SK-N-SH treated with all-trans-retinoic acid at 6 μM for 48 hours (cell line): ENCODE data around the gene MYO7A.

Experiments
- ATAC-seq: fragments of 200-7000 bp; cut with Tn5 transposase; 3 replicates; pipeline ENCODE4 v1.9.1; 2020; ENCODE audit warnings: mild to moderate bottlenecking, moderate library complexity
- ARNTL ChIP-seq: fragments of 450-650 bp; formaldehyde crosslinking; IDR thresholded peaks from 2 replicates; pipeline ENCODE4 v1.5.0; 2020; ENCODE audit warnings: low read depth, mild to moderate bottlenecking, moderate library complexity, borderline replicate concordance
- BACH2 ChIP-seq: fragments of 250-450 bp; sonication (Bioruptor Pico); IDR thresholded peaks from 2 replicates; pipeline ENCODE4 v1.9.0; 2021; ENCODE audit warnings: mild to moderate bottlenecking, borderline replicate concordance
- CSDC2 ChIP-seq: fragments of 250-450 bp; sonication (Bioruptor Pico); IDR thresholded peaks from 2 replicates; pipeline ENCODE4 v1.5.0; 2020; ENCODE audit warnings: mild to moderate bottlenecking, moderate library complexity
- ESRRG ChIP-seq: fragments of 250-450 bp; sonication (Bioruptor Pico); IDR thresholded peaks from 2 replicates; pipeline ENCODE4 v1.6.1; 2021; ENCODE audit warnings: mild to moderate bottlenecking
- ISL1 ChIP-seq: fragments of 250-450 bp; sonication (Bioruptor Pico); IDR thresholded peaks from 2 replicates; pipeline ENCODE4 v2.1.2; 2022; ENCODE audit warnings: mild to moderate bottlenecking, moderate library complexity
- OSR1 ChIP-seq: fragments of 250-450 bp; sonication (Bioruptor Pico); IDR thresholded peaks from 2 replicates; pipeline ENCODE4 v1.8.0; 2022; ENCODE audit warnings: moderate library complexity, mild to moderate bottlenecking, inconsistent platforms
- RARB ChIP-seq: fragments of 250-450 bp; sonication (Bioruptor Pico); IDR thresholded peaks from 2 replicates; pipeline ENCODE4 v1.8.0; 2021; ENCODE audit warnings: mild to moderate bottlenecking, moderate library complexity
- SNAI2 ChIP-seq: fragments of 250-450 bp; sonication (Bioruptor Pico); IDR thresholded peaks from 2 replicates; pipeline ENCODE4 v1.5.0; 2020; ENCODE audit warnings: mild to moderate bottlenecking, moderate library complexity
- TCF4 ChIP-seq: fragments of 250-450 bp; sonication (Bioruptor Pico); IDR thresholded peaks from 2 replicates; pipeline ENCODE4 v1.8.0; 2021; ENCODE audit warnings: mild to moderate bottlenecking, moderate library complexity, borderline replicate concordance
- TOX ChIP-seq: fragments of 250-450 bp; sonication (Bioruptor Pico); IDR thresholded peaks from 2 replicates; pipeline ENCODE4 v1.8.0; 2021; ENCODE audit warnings: mild to moderate bottlenecking, moderate library complexity, borderline replicate concordance
- ZC3H10 ChIP-seq: fragments of 250-450 bp; sonication (Bioruptor Pico); IDR thresholded peaks from 2 replicates; pipeline ENCODE4 v1.5.1; 2021; ENCODE audit warnings: mild to moderate bottlenecking, moderate library complexity
- ZFP3 ChIP-seq: fragments of 250-450 bp; sonication (Bioruptor Pico); IDR thresholded peaks from 2 replicates; pipeline ENCODE4 v1.5.0; 2020; ENCODE audit warnings: mild to moderate bottlenecking, moderate library complexity
- ZFP30 ChIP-seq: fragments of 450-650 bp; formaldehyde crosslinking; IDR thresholded peaks from 2 replicates; pipeline ENCODE4 v1.5.0; 2022; ENCODE audit warnings: mild to moderate bottlenecking, moderate library complexity
- ZNF565 ChIP-seq: fragments of 450-650 bp; formaldehyde crosslinking; conservative IDR thresholded peaks from 2 replicates; pipeline ENCODE4 v1.5.0; 2020; ENCODE audit warnings: low read depth, mild to moderate bottlenecking, moderate library complexity
- ZNF8 ChIP-seq: fragments of 450-650 bp; formaldehyde crosslinking; IDR thresholded peaks from 2 replicates; pipeline ENCODE4 v1.5.0; 2020; ENCODE audit warnings: mild to moderate bottlenecking, moderate library complexity
- TF ChIP-seq, protein P1 (sequence below): fragments of 250-450 bp; sonication (Bioruptor Pico); IDR thresholded peaks from 2 replicates; pipeline ENCODE4 v1.8.0; 2021; ENCODE audit warnings: low read depth, mild to moderate bottlenecking, moderate library complexity, borderline replicate concordance
- TF ChIP-seq, protein P2 (sequence below): fragments of 250-450 bp; sonication (Bioruptor Pico); IDR thresholded peaks from 2 replicates; pipeline ENCODE4 v1.5.0; 2020; ENCODE audit warnings: mild to moderate bottlenecking, moderate library complexity
- TF ChIP-seq, protein P3 (sequence below): fragments of 250-450 bp; sonication (Bioruptor Pico); IDR thresholded peaks from 2 replicates; pipeline ENCODE4 v1.5.1; 2021; ENCODE audit warnings: mild to moderate bottlenecking, moderate library complexity
- TF ChIP-seq, protein P4 (sequence below): fragments of 250-450 bp; sonication (Bioruptor Pico); IDR thresholded peaks from 2 replicates; pipeline ENCODE4 v1.5.1; 2020; ENCODE audit warnings: low read depth, mild to moderate bottlenecking, moderate library complexity

Gene MYO7A

DNA sequence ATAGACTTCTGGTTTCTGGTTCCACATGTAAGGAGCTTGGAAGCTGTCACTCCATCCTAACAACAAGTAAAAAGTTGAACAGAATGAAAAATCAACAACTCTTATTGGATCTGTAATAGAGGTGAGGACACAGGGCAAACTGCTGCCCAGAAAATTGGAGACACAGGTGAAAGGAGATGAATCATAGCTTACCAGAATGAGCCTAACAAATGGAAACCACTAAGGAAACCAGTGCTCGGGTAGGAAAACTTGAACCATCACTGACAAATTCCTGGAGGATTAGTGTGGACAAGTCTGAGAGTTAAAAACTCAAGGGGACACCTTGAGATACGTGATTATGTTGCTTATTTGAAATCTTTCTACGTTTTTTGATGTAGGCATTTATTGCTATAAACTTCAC lies 121.4 kb downstream of the MYO7A start (continued):
- TF ChIP-seq, protein P1, sequence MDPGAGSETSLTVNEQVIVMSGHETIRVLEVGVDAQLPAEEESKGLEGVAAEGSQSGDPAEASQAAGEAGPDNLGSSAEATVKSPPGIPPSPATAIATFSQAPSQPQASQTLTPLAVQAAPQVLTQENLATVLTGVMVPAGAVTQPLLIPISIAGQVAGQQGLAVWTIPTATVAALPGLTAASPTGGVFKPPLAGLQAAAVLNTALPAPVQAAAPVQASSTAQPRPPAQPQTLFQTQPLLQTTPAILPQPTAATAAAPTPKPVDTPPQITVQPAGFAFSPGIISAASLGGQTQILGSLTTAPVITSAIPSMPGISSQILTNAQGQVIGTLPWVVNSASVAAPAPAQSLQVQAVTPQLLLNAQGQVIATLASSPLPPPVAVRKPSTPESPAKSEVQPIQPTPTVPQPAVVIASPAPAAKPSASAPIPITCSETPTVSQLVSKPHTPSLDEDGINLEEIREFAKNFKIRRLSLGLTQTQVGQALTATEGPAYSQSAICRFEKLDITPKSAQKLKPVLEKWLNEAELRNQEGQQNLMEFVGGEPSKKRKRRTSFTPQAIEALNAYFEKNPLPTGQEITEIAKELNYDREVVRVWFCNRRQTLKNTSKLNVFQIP (CRISPR knock-in tag), result no peak

DNA sequence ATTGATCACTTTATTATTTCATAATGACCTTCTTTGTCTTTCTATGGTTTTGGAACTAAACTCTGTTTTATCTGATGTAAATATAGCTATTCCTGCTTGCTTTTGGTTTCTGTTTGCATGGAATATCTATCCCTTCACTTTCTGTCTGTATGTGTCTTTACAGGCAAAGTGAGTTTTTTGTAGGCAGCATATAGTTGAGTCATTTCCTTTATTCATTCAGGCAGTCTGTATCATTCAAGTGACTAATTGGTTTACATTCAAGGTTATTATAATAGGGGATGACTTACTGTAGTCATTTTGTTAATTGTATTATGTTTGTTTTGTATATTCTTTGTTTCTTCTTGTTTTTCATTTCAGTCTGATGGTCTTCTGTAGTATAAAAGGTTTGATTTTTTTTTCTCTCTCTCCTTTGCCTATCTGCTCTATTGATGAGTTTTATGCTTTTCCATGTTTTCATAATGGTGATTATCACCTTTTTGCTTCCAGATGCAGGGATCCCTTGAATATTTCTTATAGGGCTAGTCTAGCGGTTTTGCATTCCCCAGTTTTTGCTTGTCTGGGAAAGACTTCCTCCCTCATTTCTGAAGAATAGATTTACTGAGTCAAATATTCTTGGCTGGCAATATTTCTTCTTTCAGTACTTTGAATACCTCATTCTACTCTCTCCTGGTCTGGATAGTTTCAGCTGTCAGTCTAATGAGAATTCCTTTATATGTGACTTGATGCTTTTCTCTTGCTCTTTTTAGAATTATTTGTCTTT lies 123.0 kb downstream of the MYO7A start:
- ATAC-seq, result no peak
- TF ChIP-seq ISL1 (CRISPR knock-in tag) (no peak), TOX (CRISPR knock-in tag) (no peak), ARNTL (CRISPR knock-in tag) (no peak), RARB (CRISPR knock-in tag) (no peak), ESRRG (CRISPR knock-in tag) (no peak), CSDC2 (CRISPR knock-in tag) (no peak), BACH2 (CRISPR knock-in tag) (no peak), SNAI2 (CRISPR knock-in tag) (no peak), ZNF8 (no peak), ZNF565 (CRISPR knock-in tag) (no peak), ZFP3 (no peak), ZFP30 (CRISPR knock-in tag) (no peak), TCF4 (CRISPR knock-in tag) (no peak), OSR1 (no peak)
- TF ChIP-seq, protein P2, sequence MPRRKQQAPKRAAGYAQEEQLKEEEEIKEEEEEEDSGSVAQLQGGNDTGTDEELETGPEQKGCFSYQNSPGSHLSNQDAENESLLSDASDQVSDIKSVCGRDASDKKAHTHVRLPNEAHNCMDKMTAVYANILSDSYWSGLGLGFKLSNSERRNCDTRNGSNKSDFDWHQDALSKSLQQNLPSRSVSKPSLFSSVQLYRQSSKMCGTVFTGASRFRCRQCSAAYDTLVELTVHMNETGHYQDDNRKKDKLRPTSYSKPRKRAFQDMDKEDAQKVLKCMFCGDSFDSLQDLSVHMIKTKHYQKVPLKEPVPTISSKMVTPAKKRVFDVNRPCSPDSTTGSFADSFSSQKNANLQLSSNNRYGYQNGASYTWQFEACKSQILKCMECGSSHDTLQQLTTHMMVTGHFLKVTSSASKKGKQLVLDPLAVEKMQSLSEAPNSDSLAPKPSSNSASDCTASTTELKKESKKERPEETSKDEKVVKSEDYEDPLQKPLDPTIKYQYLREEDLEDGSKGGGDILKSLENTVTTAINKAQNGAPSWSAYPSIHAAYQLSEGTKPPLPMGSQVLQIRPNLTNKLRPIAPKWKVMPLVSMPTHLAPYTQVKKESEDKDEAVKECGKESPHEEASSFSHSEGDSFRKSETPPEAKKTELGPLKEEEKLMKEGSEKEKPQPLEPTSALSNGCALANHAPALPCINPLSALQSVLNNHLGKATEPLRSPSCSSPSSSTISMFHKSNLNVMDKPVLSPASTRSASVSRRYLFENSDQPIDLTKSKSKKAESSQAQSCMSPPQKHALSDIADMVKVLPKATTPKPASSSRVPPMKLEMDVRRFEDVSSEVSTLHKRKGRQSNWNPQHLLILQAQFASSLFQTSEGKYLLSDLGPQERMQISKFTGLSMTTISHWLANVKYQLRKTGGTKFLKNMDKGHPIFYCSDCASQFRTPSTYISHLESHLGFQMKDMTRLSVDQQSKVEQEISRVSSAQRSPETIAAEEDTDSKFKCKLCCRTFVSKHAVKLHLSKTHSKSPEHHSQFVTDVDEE (CRISPR knock-in tag), result no peak
- TF ChIP-seq, protein P3, sequence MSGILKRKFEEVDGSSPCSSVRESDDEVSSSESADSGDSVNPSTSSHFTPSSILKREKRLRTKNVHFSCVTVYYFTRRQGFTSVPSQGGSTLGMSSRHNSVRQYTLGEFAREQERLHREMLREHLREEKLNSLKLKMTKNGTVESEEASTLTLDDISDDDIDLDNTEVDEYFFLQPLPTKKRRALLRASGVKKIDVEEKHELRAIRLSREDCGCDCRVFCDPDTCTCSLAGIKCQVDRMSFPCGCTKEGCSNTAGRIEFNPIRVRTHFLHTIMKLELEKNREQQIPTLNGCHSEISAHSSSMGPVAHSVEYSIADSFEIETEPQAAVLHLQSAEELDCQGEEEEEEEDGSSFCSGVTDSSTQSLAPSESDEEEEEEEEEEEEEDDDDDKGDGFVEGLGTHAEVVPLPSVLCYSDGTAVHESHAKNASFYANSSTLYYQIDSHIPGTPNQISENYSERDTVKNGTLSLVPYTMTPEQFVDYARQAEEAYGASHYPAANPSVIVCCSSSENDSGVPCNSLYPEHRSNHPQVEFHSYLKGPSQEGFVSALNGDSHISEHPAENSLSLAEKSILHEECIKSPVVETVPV (CRISPR knock-in tag), result no peak
- TF ChIP-seq, protein P4, sequence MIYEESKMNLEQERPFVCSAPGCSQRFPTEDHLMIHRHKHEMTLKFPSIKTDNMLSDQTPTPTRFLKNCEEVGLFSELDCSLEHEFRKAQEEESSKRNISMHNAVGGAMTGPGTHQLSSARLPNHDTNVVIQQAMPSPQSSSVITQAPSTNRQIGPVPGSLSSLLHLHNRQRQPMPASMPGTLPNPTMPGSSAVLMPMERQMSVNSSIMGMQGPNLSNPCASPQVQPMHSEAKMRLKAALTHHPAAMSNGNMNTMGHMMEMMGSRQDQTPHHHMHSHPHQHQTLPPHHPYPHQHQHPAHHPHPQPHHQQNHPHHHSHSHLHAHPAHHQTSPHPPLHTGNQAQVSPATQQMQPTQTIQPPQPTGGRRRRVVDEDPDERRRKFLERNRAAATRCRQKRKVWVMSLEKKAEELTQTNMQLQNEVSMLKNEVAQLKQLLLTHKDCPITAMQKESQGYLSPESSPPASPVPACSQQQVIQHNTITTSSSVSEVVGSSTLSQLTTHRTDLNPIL (CRISPR knock-in tag), result no peak

DNA sequence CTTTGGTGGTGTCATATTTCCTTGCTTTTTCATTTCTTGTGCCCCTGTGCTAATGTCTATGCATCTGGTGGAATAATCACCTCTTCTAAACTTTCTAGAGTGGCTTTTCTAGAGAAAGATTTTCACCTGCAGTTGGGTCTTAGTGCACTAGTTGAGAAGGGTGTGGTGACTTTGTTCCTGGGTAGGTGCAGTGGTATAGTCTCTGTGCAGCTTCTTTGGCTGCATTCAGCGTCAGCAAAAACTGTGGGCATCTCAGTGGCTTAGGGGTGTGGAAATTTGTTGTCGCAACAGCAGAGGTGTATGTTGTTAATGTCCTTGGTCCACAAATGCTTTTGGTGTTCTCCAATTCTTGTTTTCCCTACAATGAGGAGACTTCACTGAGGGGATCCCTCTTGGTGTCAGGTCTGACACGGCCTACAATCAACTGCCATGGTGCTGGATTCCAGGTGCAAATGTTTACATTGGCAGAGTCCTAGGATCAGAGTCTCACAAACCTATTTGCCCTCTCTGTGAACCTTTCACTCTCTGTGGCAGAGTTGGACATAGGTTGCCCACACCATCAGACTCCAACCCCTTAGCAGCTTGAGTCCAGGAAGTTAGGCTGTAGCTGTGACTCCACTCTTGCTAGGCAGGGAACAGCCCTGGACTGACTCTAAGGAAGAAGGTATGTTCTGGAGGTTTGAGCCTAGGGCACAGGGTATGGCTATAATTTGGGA lies 124.7 kb downstream of the MYO7A start:
- TF ChIP-seq TCF4 (CRISPR knock-in tag), result no peak
- TF ChIP-seq, protein P3 (CRISPR knock-in tag), result no peak
- TF ChIP-seq, protein P2 (CRISPR knock-in tag), result no peak
- TF ChIP-seq ZC3H10 (CRISPR knock-in tag), result no peak
- no peak for TF ChIP-seq OSR1
- no peak for TF ChIP-seq ZFP3
- ATAC-seq, result no peak
